ENCODE measurements around the gene NCAN.

NCAN gene

DNA sequence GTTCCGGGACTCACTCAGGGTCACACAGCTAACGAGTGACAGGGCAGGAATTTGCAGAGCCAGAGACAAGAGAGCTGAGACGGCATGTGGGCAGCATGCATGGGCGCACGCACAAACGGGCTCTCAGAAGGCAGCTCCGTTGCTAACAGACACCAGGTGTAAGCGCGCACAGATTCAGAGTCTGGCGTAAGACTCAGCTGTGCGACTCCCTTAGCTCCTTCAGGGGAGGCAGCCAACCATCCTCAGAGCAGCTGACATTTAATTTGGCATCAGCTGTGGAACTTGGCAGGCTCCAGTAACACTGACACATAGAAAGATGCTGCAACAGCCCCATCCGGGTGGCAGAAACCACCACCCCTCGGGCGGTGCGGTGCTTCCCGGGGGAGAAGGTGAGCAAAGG lies 68.8 kb downstream of the NCAN start:
- DNase-seq (ENCODE audit: low read depth, low spot score): no peak

DNA sequence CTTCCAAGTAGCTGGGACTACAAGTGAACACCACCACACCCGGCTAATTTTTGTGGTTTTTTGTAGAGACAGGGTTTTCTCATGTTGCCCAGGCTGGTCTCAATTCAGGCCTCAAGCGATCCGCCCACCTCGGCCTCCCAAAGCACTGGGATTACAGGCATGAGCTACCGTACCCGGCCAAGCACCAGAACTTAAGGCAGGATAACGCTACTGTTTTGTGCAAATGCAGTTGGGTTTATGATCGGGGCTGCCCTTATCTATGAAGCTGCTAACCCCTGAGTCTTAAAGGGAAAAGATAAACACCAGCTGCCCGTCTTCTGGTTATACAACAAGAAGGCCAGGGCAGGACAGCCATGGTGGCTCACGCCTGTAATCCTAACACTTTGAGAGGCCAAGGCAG lies 73.9 kb downstream of the NCAN start:
- peak; percentile 45 for DNase-seq (ENCODE audit: low read depth, low spot score)

DNA sequence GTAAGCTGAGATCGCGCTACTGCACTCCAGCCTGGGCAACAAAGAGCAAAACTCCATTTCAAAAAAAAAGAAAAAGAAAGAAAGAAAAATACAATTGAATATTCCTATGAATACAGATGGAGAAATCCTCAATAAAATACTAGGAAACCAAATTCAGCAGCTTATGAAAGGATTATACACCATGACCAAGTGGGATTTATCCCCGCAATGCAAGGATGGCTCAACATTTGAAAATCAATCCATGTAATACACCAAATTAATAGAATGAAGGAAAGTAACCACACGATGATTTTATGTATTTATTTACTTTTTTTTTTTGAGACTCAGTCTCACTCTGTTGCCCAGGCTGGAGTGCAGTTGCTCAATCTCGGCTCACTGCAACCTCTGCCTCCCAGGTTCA lies 80.8 kb downstream of the NCAN start:
- DNase-seq (ENCODE audit: low read depth, low spot score): no peak

- DNase-seq (ENCODE audit: low read depth, low spot score): no peak
Observed at GRCh38 chr19:19294914-19295313, 83.2 kb downstream of the NCAN start.

DNA sequence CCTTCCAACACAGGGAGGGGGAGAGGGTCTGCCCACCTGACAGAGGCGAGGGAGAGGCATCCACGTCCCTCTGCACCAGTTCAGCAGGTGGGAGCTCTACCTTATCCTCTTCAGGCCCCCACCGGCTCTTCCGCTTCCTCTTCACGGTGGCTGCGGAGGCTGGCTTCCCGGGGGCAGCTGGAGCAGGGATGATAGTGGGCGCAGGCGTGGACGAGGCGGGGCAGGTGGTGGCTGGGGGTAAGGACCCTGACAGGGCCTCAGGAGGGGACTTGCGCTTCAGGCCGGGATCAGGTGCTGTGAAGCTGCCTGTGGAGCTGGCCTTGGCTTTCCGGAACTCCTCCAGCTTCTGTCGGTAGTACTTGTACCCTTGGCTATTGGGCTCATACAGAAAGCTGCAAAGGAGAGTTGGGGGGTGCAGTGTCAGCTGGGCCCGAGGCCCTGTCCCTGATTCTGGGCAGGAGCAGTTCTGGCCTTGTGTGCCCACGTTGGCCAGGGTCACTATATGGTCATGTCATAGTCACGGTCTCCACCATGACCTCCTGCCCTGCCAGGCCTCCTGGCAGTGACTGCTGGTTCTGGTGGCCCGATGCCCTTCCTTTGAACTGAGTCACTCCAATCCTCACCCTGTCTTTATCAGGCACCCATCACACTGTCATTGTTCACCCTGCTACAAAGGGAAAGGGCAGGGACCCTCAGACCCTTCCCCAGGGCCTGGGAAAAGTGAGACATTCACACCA lies 85.4 kb downstream of the NCAN start:
- no peak for DNase-seq (ENCODE audit: low read depth, low spot score)

DNA sequence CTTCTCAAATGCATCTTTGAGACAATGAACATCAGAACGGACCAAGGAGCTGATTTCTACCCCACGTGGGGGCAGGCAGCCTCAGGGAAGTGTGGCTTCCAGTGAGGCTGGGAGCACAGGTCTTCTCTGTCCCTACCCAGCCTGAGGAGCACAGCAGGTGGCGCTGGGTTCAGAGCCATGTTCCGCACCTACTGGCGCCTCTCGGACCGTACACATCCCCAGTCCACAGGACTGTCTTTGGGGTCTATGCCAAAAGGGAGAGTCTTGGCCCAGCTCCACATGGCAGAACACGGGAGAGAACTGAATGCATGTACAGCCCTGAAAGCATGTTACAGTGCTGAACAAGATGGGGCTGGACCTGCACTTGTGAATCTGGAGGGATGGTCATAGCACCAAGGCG lies 86.0 kb downstream of the NCAN start:
- DNase-seq (ENCODE audit: low read depth, low spot score): no peak

- no peak for DNase-seq (ENCODE audit: low read depth, low spot score)
Observed at GRCh38 chr19:19300613-19301012, 88.9 kb downstream of the NCAN start.

Data from ELF-1 (cell line).